Measurements from ENCODE around the gene BATF3.

The BATF3 gene

GRCh38 chr1:212702672-212703071 lies 3.0 kb upstream of the BATF3 start:
- DNase-seq = no peak

- DNase-seq = no peak
Observed at GRCh38 chr1:212701910-212702309, 2.3 kb upstream of the BATF3 start.

DNA sequence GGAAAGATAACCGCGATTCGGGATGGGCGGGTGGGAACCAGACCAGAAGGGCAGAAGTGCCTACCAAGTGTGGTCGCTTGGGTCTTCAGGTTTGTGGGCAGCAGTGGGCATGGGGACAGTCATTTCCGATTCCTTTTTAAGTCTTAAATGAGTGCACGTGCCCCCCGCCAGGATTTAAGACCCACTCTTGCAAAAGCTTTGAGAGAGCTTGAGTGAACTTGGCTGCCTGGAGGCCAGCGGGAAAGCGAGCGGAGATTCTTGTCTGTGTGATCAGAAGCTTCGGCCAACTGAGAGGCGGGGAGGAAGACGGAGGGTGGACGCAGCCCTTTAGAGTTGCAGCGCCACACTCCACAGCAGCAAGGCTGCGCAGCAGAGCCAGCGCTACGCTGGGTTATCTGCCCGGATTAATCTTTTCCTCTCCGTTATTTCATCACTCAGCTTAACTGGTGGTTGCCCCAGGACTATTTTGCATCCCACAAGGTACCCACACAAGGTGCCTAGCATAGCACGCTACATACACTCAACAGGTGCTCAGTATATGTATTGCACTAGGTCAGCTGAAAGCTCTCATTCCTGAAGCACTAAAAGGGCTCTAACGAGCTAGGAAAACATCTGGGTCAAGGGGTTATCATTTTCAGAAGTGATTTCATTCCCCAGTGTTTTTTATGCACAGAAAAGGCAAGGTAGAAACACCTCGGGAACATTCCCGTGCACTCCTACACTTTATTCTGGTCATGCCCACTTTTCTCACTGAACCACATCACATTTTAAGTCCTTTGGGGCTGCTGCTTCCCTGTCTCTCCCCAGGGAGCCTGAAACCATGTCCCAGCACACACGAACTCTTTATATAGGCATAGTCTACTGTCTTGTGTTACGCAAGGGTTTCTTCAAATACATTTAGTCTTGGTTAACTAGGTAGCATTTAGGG lies 1.5 kb upstream of the BATF3 start:
- peak; percentile 41 for DNase-seq

DNA sequence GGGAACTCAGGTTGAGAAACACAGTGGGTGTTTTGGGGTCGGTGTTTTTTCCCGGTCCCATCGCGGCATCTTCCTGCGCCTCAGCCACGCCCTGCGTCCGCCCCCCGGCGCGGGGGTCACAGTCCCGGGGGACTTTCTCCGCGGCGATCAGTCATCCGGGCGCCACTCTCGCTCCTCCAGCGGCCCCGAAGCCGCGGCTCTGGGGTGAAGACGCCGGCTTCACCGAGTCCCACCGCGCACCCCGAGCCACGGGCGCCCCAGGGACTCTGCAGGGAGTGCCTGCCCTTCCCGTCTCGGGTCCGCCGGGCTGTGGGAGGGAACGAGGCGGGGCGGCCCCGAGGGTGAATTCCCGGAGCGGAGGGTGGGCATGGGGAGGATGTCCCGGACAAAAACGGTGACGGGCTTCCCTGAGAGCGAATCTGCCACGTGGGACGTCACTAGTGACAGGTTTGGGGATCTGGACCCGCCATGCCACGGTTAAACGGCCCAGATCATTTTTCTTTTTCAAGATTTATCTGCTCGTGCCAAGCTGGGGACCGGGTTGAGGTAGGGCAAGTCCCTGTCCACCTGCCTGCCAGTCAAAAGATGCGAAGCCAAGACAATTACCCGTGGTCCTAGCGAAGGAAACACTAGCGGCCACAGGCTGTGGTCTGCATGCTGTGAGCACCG lies 717 bp upstream of the BATF3 start:
- peak; percentile 79 for DNase-seq

DNA sequence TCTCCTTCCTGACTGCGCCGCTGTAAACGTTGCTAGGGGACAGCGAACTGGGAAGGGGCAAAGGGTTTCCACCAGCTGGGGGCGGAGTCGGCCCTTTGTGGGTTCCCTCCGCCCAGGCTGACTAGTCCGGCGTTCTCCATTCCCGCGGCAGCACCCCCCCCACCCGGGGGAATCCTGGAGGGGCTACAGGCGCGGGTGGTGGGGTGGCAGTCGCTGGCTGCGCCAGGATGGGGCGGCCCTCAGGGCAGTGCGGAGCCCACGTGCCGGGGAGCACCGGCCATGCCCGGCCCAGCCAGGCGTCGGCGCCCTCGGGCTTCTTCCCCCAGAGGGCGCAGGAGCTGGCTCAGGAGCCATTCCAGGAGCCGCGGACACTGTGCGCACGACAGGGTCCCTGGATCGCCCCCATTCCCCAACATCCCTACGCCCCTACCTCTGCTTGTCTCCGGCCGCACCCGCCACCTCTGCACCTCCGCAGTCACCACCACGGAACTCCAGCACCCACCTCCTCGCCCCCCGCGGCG lies 476 bp downstream of the BATF3 start:
- peak; percentile 76 for DNase-seq

GRCh38 chr1:212698467-212699103 lies 1.1 kb downstream of the BATF3 start:
- DNase-seq = no peak

GRCh38 chr1:212696721-212697331 lies 2.8 kb downstream of the BATF3 start:
- no peak for DNase-seq

GRCh38 chr1:212692774-212693644 lies 6.6 kb downstream of the BATF3 start:
- no peak for DNase-seq

GRCh38 chr1:212691561-212692071 lies 8.0 kb downstream of the BATF3 start:
- DNase-seq = peak; percentile 31

GRCh38 chr1:212690816-212691403 lies 8.7 kb downstream of the BATF3 start:
- DNase-seq = no peak

GRCh38 chr1:212689758-212690529 lies 9.7 kb downstream of the BATF3 start:
- no peak for DNase-seq

- no peak for DNase-seq
Observed at GRCh38 chr1:212689196-212689725, 10.4 kb downstream of the BATF3 start.

DNA sequence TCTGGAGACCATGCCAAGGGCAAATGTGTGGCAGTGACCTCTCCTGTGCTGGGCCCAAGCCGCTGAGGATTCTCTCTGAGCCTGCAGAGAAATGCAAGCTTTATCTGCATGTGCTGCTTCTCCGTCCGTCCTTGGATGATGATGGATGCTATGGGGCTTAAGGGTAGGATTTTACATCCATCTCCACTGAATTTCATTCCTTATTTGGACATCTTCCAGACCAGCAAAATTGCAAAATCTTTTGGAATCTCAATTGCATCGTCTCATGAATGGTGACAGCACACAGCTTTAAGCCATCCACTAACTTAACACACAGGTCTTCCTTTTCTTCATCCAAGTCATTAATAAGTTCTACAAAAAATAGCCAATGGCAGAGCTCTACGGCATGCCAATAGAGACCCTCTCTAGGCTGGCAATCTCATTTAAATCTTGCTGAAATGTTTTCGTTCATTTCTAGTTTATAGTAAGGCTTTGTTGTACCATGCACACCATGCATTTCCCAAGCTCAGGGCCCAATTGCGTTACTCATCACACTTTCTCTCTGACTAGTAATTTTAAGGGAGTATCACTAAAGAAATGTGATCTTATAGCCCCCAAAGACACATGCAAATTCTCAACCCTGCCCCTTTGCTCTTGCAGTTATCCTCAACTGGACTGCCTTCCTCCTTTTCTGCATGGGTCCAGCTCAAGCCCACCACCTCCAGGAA lies 11.1 kb downstream of the BATF3 start:
- no peak for DNase-seq

DNA sequence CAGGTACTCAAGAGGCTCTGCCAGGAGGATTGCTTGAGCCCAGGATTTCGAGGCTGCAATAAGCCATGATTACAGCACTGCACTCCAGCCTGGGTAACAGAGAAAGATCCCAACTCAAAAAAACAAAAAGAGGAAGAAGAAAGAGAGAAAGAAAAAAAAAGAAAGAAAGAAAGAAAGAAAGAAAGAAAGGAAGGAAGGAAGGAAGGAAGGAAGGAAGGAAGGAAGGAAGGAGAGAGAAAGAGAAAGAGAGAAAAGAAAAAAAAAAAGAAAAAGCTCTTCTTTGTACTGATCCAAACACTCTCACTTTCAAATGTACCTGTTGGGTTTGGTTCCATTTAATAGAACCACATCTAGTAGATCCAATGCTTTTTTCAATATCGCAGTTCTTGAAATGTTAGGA lies 11.8 kb downstream of the BATF3 start:
- DNase-seq = no peak

DNA sequence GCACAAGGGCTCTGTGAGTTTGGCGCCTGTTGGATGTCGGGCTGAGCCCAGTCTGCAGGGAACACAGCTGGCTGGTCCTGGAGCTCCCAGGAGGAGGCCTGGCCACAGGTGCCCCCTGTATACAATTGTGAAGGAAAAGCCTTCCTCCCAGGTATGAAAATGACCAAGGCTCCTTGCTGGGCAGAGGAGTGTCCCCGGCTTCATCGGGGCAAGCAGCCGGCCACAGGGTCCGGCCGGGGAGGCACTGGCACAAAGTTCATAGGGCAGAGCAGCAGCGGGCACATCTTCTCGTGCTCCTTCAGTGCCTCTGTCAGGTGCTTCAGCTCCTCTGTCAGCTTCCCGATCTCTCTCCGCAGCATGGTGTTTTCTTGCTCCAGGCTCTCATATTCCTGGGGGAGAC lies 13.0 kb downstream of the BATF3 start:
- no peak for DNase-seq

DNA sequence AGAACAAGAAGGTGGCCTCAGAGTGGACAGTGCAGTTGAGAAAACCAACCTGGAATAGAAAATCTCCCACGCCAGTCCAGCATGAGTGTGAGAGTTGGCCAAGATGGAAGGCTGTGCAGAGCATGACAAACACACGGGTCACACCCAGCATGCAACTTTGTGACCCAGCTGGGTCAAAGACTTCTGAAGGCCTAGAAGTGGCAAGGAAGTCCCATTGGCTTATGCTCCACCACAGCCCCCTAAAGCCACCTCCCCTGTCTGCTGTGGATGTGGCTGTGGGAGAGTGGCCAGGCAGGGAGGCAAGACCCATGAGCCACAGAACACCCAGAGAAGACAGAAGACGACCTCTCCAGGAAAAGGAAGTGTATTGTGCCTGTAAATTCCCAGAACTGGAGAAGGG lies 13.6 kb downstream of the BATF3 start:
- no peak for DNase-seq

DNA sequence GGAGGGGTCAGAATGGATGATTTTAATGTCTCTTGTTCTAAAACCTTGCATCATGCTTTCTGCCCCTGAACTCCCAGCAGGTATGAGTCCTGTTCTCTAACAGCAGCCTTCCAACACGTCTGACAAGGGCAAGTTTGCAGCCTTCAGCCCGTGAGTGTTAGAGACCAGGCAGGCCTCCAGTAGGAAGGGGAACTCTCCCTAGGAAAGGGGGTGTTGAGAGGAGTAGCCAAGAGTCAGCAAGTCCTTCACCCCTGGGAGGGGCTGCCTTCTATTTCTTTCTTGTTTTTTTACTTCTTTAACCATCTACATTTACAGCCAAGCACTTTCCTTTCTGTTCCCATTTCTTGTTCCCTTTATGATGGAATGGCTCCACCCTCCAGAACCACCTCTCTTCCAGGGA lies 14.2 kb downstream of the BATF3 start:
- no peak for DNase-seq

- DNase-seq = no peak
Observed at GRCh38 chr1:212684521-212685090, 15.0 kb downstream of the BATF3 start.

GRCh38 chr1:212684076-212684475 lies 15.6 kb downstream of the BATF3 start:
- DNase-seq = no peak

Data from stimulated activated CD4-positive, alpha-beta T cell treated with anti-CD3 and anti-CD28 coated beads, Interleukin-15, amount 100 ng/mL, for 24 hours (primary cell).